Smooth muscle cell (in vitro differentiated cells): Measurements from ENCODE around the gene RBM17. TPM values are rescaled to one million over a fixed set of nuclear protein-coding genes. Genes with fewer than 3 reads are reported as not detected.

Experiments
- DNase-seq: peaks from one replicate; lab custom pipeline; 2025; ENCODE audit not compliant: unreplicated experiment; lab: John Stamatoyannopoulos, UW
- H2AFZ ChIP-seq: fragments of 200-600 bp; sonication (generic); 2 replicates; pipeline ENCODE4 v1.6.0; 2016; ENCODE audit warnings: antibody characterized with exemption, low read depth, mild to moderate bottlenecking
- H3F3A ChIP-seq: fragments of 200-600 bp; sonication (generic); 2 replicates; pipeline ENCODE4 v1.6.0; 2017; ENCODE audit warnings: antibody characterized with exemption, low read depth
- H3K27ac ChIP-seq: fragments of 200-600 bp; sonication (generic); 2 replicates; pipeline ENCODE4 v1.5.1; 2016; ENCODE audit warnings: low read depth, mild to moderate bottlenecking
- H3K27me3 ChIP-seq: fragments of 200-600 bp; sonication (generic); 2 replicates; pipeline ENCODE4 v1.6.1; 2016; ENCODE audit warnings: low read depth, mild to moderate bottlenecking
- H3K36me3 ChIP-seq: fragments of 200-600 bp; sonication (generic); 2 replicates; pipeline ENCODE4 v1.5.1; 2016; ENCODE audit warnings: low read depth
- H3K4me1 ChIP-seq: fragments of 200-600 bp; sonication (generic); 2 replicates; pipeline ENCODE4 v1.5.1; 2016; ENCODE audit warnings: low read depth
- H3K4me2 ChIP-seq: fragments of 200-600 bp; sonication (generic); 2 replicates; pipeline ENCODE4 v1.6.0; 2016; ENCODE audit warnings: mild to moderate bottlenecking
- H3K4me3 ChIP-seq: fragments of 200-600 bp; sonication (generic); 2 replicates; pipeline ENCODE4 v1.5.1; 2016; ENCODE audit warnings: mild to moderate bottlenecking
- H3K79me2 ChIP-seq: fragments of 200-600 bp; sonication (generic); 2 replicates; pipeline ENCODE4 v1.6.0; 2016; ENCODE audit warnings: low read depth, mild to moderate bottlenecking
- H3K9ac ChIP-seq: fragments of 200-600 bp; sonication (generic); 2 replicates; pipeline ENCODE4 v1.6.0; 2016; ENCODE audit warnings: low read depth
- H3K9me3 ChIP-seq: fragments of 200-600 bp; sonication (generic); replicated peaks from 2 replicates; pipeline ENCODE4 v1.5.1; 2016; ENCODE audit warnings: low read depth
- H4K20me1 ChIP-seq: fragments of 200-600 bp; sonication (generic); 2 replicates; pipeline ENCODE4 v1.6.0; 2016; ENCODE audit warnings: low read depth
- WGBS: methylation state at CpG from one replicate; pipeline ENCODE4 v1.1.7; 2016; ENCODE audit warnings: low lambda C conversion rate; 5-methylcytosine and 5-hydroxymethylcytosine counted together
- polyA plus RNA-seq: library from polyadenylated mRNA; unstranded; fragments of >200 nt; fragmentation: Nextera tagmentation; extraction: Ambion mirVana; gene quantifications from 2 replicates; pipeline ENCODE4 v1.2.1, GENCODE V29; 2016
- total RNA-seq: library from RNA; depleted of rRNA; stranded (reverse); fragments of >200 nt; gene quantifications from 2 replicates; pipeline ENCODE4 v1.2.3, GENCODE V29; 2014
- TF ChIP-seq, protein P1 (sequence below): fragments of 200-600 bp; sonication (generic); IDR thresholded peaks from 2 replicates; pipeline ENCODE4 v1.5.1; 2017; ENCODE audit warnings: borderline replicate concordance, mild to moderate bottlenecking, antibody characterized with exemption; ENCODE audit not compliant: insufficient read depth, poor library complexity, severe bottlenecking

RBM17 gene
- total and polyA plus RNA-seq, 2 experiments from 2014 or later, result 20.0 to 68.3 TPM

DNA sequence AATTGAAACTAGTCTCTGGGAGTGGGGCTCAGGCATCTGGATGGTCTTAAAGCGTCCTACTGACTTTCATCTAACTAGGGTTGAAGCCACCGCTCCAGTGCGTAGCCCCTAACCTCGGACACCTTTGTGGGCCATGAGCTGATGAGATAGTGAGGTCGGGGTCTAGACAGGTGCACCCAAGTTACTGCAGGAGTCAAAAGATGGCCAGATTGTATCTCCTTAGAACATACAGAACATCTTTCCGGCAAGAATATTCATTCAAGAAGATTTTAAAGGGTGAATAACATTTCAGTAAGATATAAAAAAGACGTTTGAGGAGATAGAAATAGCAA lies 20.6 kb downstream of the RBM17 start:
- Histone ChIP-seq H3K9ac (no peak overlapping the region), H3K4me1 (peaks cover 5% of the 10 kb centered on the region), H3K4me2 (no peak overlapping the region), H3F3A (peaks cover 15% of the 10 kb centered on the region), H3K36me3 (peaks cover 30% of the 10 kb centered on the region), H3K9me3 (no peaks in the 10 kb centered on the region), H2AFZ (no peak overlapping the region), H3K79me2 (peaks cover 13% of the 10 kb centered on the region), H3K27me3 (no peaks in the 10 kb centered on the region), H3K4me3 (no peak overlapping the region), H4K20me1 (peaks cover 52% of the 10 kb centered on the region), H3K27ac (no peak overlapping the region)
- TF ChIP-seq, protein P1, sequence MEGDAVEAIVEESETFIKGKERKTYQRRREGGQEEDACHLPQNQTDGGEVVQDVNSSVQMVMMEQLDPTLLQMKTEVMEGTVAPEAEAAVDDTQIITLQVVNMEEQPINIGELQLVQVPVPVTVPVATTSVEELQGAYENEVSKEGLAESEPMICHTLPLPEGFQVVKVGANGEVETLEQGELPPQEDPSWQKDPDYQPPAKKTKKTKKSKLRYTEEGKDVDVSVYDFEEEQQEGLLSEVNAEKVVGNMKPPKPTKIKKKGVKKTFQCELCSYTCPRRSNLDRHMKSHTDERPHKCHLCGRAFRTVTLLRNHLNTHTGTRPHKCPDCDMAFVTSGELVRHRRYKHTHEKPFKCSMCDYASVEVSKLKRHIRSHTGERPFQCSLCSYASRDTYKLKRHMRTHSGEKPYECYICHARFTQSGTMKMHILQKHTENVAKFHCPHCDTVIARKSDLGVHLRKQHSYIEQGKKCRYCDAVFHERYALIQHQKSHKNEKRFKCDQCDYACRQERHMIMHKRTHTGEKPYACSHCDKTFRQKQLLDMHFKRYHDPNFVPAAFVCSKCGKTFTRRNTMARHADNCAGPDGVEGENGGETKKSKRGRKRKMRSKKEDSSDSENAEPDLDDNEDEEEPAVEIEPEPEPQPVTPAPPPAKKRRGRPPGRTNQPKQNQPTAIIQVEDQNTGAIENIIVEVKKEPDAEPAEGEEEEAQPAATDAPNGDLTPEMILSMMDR, result no peak
- no peak for DNase-seq
- WGBS, result 93% methylated on average over 7 of the region's 7 CpGs

DNA sequence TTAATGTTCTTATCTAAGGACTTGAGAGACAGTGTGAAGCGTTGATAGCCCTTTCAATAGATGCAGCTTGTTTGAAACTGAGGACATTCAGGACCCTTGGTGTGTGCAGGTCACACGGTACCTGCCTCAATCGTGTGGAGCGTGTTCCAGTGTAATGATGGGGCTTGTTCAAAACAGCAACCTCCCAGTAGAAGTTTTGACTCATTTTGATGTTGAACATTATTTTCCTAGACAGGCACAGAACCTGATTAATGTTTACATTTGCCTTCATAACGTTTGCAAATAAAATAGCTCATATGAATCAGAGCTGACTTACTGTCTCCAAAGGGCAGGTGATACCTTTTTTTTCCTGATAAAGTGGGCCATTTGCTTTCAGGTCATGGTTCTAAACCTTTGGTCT lies 21.3 kb downstream of the RBM17 start:
- no peak overlapping the region for H2AFZ ChIP-seq
- peaks cover 20% of the 10 kb centered on the region for H3F3A ChIP-seq
- H3K9me3 ChIP-seq, result no peaks in the 10 kb centered on the region
- 95% methylated on average over 5 of the region's 5 CpGs for WGBS
- peaks cover 5% of the 10 kb centered on the region for H3K4me1 ChIP-seq
- no peak overlapping the region for H3K27ac ChIP-seq
- TF ChIP-seq, protein P1, result no peak
- peaks cover 13% of the 10 kb centered on the region for H3K79me2 ChIP-seq
- H4K20me1 ChIP-seq, result peaks cover 49% of the 10 kb centered on the region
- peaks cover 30% of the 10 kb centered on the region for H3K36me3 ChIP-seq
- no peak overlapping the region for H3K4me3 ChIP-seq
- H3K9ac ChIP-seq, result no peak overlapping the region
- H3K27me3 ChIP-seq, result no peaks in the 10 kb centered on the region
- no peak for DNase-seq
- H3K4me2 ChIP-seq, result no peak overlapping the region

DNA sequence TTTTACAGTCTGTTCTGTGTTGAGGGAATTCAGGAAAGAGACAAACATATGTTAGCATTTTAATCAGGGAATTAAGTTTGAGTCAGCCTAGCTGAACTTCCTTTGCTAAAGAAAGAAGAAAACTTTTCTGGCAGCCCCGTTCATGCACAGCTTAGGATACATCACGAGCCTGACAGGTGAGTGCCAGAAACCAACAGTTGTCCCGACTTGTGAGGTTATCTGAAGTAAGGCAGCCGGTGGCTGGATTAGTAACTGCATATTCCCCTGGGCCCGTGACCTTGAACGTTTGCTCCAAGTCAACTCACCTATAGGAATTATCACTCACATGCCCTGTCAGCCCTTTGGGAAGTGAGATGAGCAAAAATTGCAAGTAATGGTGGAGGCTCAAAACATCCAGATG lies 24.1 kb downstream of the RBM17 start:
- WGBS, result 93% methylated on average over 6 of the region's 6 CpGs
- H3K36me3 ChIP-seq, result peaks cover 18% of the 10 kb centered on the region

DNA sequence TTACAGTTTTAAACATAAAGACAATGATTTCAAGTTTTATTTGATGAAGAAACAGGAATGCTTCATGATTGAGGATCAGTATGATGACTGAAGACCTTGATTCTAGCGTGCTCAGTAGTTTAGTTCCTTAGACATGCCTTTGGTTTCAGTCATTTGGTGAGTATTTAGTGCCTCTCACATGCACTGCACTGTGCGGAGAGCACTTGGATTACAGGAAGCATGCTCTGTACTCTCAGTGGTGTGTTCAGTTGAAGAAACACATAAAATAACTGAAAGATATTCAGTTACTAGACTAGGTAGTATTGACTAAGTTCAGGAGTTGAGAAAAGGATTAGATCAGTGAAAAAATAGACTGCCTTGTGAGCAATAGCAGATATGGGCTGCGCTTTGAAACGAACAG lies 25.5 kb downstream of the RBM17 start:
- H3K4me1 ChIP-seq, result peaks cover 1% of the 10 kb centered on the region
- no peak overlapping the region for H3K4me2 ChIP-seq
- TF ChIP-seq, protein P1, result no peak
- H3F3A ChIP-seq, result peaks cover 23% of the 10 kb centered on the region
- peaks cover 18% of the 10 kb centered on the region for H3K36me3 ChIP-seq
- H3K27me3 ChIP-seq, result no peaks in the 10 kb centered on the region
- no peak overlapping the region for H2AFZ ChIP-seq
- no peak overlapping the region for H3K9ac ChIP-seq
- no peaks in the 10 kb centered on the region for H3K9me3 ChIP-seq
- WGBS, result 83% methylated on average over 4 of the region's 4 CpGs
- peaks cover 37% of the 10 kb centered on the region for H4K20me1 ChIP-seq
- no peak overlapping the region for H3K4me3 ChIP-seq
- peak overlapping the region; percentile 54 for H3K27ac ChIP-seq
- peaks cover 9% of the 10 kb centered on the region for H3K79me2 ChIP-seq
- no peak for DNase-seq

More for the DNA sequence above, 24.1 kb downstream of the RBM17 start:
- H4K20me1 ChIP-seq, result peaks cover 50% of the 10 kb centered on the region
- peaks cover 29% of the 10 kb centered on the region for H3F3A ChIP-seq
- no peak for DNase-seq
- no peak overlapping the region for H3K9ac ChIP-seq
- peaks cover 13% of the 10 kb centered on the region for H3K79me2 ChIP-seq
- no peak overlapping the region for H3K4me2 ChIP-seq
- no peak overlapping the region for H3K27ac ChIP-seq
- no peak overlapping the region for H2AFZ ChIP-seq
- TF ChIP-seq, protein P1, result no peak
- peaks cover 5% of the 10 kb centered on the region for H3K4me1 ChIP-seq
- H3K4me3 ChIP-seq, result no peak overlapping the region
- H3K27me3 ChIP-seq, result no peaks in the 10 kb centered on the region
- H3K9me3 ChIP-seq, result no peaks in the 10 kb centered on the region
